Medulla oblongata (tissue), 1 donor: ENCODE results near the gene IFNL3.
"Not testable (repeated sequence)": the region's sequence is repeated elsewhere in the genome, so short reads cannot be mapped to it uniquely, and the experiment has no call there.

Experiments used
- DNase-seq: peaks from one replicate; pipeline ENCODE4 v3.0.0-alpha.2; 2015; ENCODE audit errors: extremely low spot score

The IFNL3 gene

GRCh38 chr19:39218230-39219007 lies 26.4 kb downstream of the IFNL3 start:
- DNase-seq = no peak

DNA sequence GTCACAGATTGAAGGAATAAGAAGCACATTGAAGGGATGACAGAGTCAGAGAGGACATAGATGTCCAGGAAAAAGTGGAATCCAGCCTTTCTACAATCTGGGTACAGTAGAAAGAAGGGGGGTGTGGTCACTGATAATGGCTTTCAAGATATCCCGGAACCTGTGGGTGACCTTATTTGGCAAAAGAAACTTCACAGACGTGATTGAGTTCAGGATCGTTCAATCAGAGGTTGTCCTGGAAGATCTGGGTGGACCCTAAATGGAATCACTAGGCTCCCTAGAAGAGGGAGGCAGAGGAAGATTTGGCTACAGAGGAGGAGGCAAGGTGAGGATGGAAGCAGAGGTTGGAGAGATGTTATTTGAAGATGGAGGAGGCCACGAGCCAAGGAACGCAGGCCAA lies 27.7 kb downstream of the IFNL3 start:
- DNase-seq = no peak

- not testable (repeated sequence) for DNase-seq
Measured at GRCh38 chr19:39215323-39215722, 29.5 kb downstream of the IFNL3 start.

DNA sequence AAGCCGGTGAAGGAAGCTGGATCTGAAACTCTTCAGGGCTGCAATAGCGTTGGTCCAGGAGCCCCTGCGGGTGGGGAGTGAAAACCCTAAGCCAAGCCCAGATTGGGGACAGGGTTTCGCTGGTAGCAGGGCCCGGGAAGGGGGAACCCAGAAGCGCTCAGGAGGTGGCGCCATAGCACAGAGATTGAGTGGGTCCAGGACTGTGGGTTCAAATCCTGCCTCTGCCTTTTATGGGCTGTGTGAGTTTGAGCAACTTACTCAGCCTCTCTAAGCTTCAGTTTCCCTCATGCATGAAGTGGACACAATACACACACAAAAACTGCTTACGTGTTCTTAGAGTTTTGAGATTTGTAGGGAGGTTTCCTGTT lies 32.4 kb downstream of the IFNL3 start:
- no peak for DNase-seq

- DNase-seq = no peak
Measured at GRCh38 chr19:39211731-39212374, 33.0 kb downstream of the IFNL3 start.

GRCh38 chr19:39209196-39209595 lies 35.6 kb downstream of the IFNL3 start:
- no peak for DNase-seq

DNA sequence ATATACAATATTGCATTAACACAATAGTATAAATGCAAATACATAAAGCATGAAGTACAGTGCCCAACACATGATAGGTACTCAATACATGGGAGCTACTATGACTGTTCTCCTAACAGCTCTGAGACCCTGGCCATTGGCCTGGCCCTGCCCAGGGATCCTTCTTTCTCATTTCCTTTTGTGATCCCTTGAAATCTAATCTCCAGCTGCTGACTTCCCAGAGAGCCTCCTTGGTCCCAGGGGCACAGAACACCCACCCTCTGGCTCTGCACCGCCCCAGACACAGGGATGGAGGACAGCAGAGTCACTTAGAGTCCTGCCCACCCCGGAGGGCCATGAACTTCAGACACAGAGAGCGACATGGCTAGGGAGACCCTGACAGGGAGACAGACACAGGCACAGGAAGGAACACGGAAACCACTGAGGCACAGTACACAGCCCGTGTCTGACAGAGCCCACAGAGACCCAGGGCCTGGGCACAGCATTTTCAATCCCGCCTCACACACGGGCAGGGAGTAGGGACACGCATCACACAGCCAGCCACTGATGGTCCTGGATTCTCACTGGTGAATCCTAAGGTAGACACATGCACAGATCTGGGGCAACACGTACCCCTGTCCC lies 36.5 kb downstream of the IFNL3 start:
- DNase-seq = no peak

GRCh38 chr19:39207293-39207836 lies 37.4 kb downstream of the IFNL3 start:
- no peak for DNase-seq

GRCh38 chr19:39206122-39206521 lies 38.7 kb downstream of the IFNL3 start:
- no peak for DNase-seq

GRCh38 chr19:39205449-39205764 lies 39.4 kb downstream of the IFNL3 start:
- no peak for DNase-seq

GRCh38 chr19:39203372-39204341 lies 41.1 kb downstream of the IFNL3 start, which contains the start of gene SYCN:
TSS of gene SYCN (minus strand) at chr19:39204263. CDS start at chr19:39204254, 9 bp downstream.
- DNase-seq = no peak

GRCh38 chr19:39202998-39203355 lies 41.8 kb downstream of the IFNL3 start:
- no peak for DNase-seq

GRCh38 chr19:39200803-39201115 lies 44.0 kb downstream of the IFNL3 start:
- DNase-seq = no peak

- no peak for DNase-seq
Measured at GRCh38 chr19:39200066-39200802, 44.6 kb downstream of the IFNL3 start.

- peak; percentile 58 for DNase-seq
Measured at GRCh38 chr19:39199025-39199424, 45.8 kb downstream of the IFNL3 start.

GRCh38 chr19:39197808-39198207 lies 47.0 kb downstream of the IFNL3 start:
- no peak for DNase-seq

- no peak for DNase-seq
Measured at GRCh38 chr19:39196860-39197562, 47.8 kb downstream of the IFNL3 start, which contains the start of gene NCCRP1. TSS of gene NCCRP1 (plus strand) at chr19:39196964. CDS start at chr19:39196983, 19 bp downstream.

GRCh38 chr19:39196320-39196719 lies 48.5 kb downstream of the IFNL3 start:
- no peak for DNase-seq

- DNase-seq = no peak
Measured at GRCh38 chr19:39195755-39196154, 49.1 kb downstream of the IFNL3 start.

GRCh38 chr19:39194832-39195542 lies 49.8 kb downstream of the IFNL3 start:
- no peak for DNase-seq
